Astrocyte (in vitro differentiated cells and primary cell): ENCODE results near the gene LRMDA.

ENCODE experiments used
- EZH2 ChIP-seq: IDR thresholded peaks from 2 replicates; pipeline ENCODE4 v1.6.1; 2012; ENCODE audit warnings: mild to moderate bottlenecking, low read length, inconsistent platforms; ENCODE audit not compliant: insufficient read depth
- TF ChIP-seq, protein P1 (sequence below): IDR thresholded peaks from 2 replicates; pipeline ENCODE4 v1.5.1; 2011; ENCODE audit warnings: low read depth, mild to moderate bottlenecking, inconsistent platforms, low read length, moderate library complexity; ENCODE audit not compliant: insufficient read depth

DNA sequence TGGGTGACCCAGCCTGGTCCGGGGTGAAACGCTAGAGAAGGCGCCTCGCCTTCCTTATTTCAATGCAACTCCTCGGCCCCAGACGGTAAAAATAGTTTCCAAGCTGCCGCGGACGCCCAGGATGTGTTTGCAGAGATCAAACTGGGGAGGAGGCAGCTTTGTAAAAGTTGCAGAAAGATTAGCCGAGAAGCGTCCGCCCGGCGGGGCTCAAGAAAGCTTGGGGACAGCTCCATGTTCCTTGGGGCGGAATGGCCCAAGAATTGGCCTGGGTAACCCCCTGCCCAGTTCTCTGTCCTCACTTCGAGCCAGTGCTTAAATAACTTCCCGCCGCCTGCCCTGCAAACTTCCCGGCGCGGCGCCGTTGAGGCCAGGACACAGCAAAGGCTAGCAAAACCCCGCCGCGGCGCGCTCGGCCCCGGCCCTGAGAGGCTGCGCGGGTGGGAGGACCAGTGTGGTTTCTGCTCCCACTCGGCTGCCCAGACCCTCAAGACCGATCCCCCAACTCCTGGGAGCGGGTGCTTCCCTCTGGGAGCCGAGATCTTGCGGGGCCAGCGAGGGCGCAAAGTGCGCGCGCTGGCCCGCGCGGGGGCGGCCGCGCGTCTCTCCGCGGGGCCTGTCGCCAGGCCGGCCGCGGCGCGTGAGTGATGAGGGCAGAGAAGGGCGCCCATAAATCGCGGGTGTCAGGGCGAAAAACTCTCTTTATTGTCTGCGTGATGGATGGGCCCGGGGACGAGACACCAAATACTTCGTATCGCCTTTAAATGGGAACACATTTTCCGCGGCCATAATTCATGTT lies 23.5 kb upstream of the LRMDA start:
- TF ChIP-seq, protein P1, sequence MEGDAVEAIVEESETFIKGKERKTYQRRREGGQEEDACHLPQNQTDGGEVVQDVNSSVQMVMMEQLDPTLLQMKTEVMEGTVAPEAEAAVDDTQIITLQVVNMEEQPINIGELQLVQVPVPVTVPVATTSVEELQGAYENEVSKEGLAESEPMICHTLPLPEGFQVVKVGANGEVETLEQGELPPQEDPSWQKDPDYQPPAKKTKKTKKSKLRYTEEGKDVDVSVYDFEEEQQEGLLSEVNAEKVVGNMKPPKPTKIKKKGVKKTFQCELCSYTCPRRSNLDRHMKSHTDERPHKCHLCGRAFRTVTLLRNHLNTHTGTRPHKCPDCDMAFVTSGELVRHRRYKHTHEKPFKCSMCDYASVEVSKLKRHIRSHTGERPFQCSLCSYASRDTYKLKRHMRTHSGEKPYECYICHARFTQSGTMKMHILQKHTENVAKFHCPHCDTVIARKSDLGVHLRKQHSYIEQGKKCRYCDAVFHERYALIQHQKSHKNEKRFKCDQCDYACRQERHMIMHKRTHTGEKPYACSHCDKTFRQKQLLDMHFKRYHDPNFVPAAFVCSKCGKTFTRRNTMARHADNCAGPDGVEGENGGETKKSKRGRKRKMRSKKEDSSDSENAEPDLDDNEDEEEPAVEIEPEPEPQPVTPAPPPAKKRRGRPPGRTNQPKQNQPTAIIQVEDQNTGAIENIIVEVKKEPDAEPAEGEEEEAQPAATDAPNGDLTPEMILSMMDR: no peak
- peak; percentile 32 for TF ChIP-seq EZH2
